ENCODE results near the gene LHX2. TPM values are rescaled to one million over a fixed set of nuclear protein-coding genes. Genes with fewer than 3 reads are reported as not detected.

LHX2 gene
- total and polyA plus RNA-seq, 2 of the 4 experiments (the other 2 are of a cell fraction) = not detected

- TF ChIP-seq CTCF (conservative IDR thresholded peaks at IDR 0.05; ENCODE audit: low read depth, low read length) (no peak), BHLHE40 (IDR thresholded peaks at IDR 0.05; ENCODE audit: low read depth, low read length) (no peak), MAFK (IDR thresholded peaks at IDR 0.05; ENCODE audit: low read depth, low read length) (no peak), CEBPB (IDR thresholded peaks at IDR 0.05; ENCODE audit: low read depth, low read length) (no peak), NFE2L2 (IDR thresholded peaks at IDR 0.05; ENCODE audit: low read depth, low read length) (no peak), MXI1 (IDR thresholded peaks at IDR 0.05; ENCODE audit: borderline replicate concordance, low read depth, low read length) (no peak), SMC3 (IDR thresholded peaks at IDR 0.05; ENCODE audit: low read depth, low read length) (no peak)
Observed at GRCh38 chr9:124010303-124010664, 1.3 kb upstream of the LHX2 start (continued).
